DND-41 (cell line): Measurements from ENCODE around the gene GSTM2.
"Not testable (repeated sequence)": the region's sequence is repeated elsewhere in the genome, so short reads cannot be mapped to it uniquely, and the experiment has no call there.

Experiments used
- CTCF ChIP-seq: IDR thresholded peaks from 2 replicates; pipeline ENCODE4 v1.5.1; 2012; ENCODE audit warnings: borderline replicate concordance, low read length, moderate library complexity, mild to moderate bottlenecking; ENCODE audit not compliant: poor library complexity, severe bottlenecking; ENCODE audit errors: extremely low read depth
- EZH2 ChIP-seq: IDR thresholded peaks from 3 replicates; pipeline ENCODE4 v1.6.1; 2012; ENCODE audit warnings: borderline replicate concordance, low read depth, mild to moderate bottlenecking, moderate library complexity, low read length, inconsistent platforms; ENCODE audit not compliant: severe bottlenecking

- not testable (repeated sequence) for TF ChIP-seq CTCF, EZH2
Measured at GRCh38 chr1:109711593-109712320, 43.9 kb downstream of the GSTM2 start, which contains the start of gene GSTM5.
